K562 (cell line): ENCODE results near the gene FYTTD1. TPM values are rescaled to one million over a fixed set of nuclear protein-coding genes. Genes with fewer than 3 reads are reported as not detected.

Experiments used
- GATA2 ChIP-seq: sonication (generic); formaldehyde crosslinking; IDR thresholded peaks from 2 replicates; pipeline ENCODE4 v1.4.0; 2020; ENCODE audit warnings: mild to moderate bottlenecking, missing genetic modification reagents
- ZNF134 ChIP-seq: fragments of 250-450 bp; sonication (Bioruptor Pico); conservative IDR thresholded peaks from 2 replicates; pipeline ENCODE4 v1.4.0; 2020
- ZNF764 ChIP-seq: fragments of 250-450 bp; sonication (Bioruptor Pico); IDR thresholded peaks from 2 replicates; pipeline ENCODE4 v1.4.0; 2020; ENCODE audit warnings: low read depth, mild to moderate bottlenecking, moderate library complexity
- ZNF766 ChIP-seq: fragments of 200-800 bp; sonication (Bioruptor generic); conservative IDR thresholded peaks from 2 replicates; pipeline ENCODE4 v1.6.1; 2016; ENCODE audit warnings: missing genetic modification characterization, missing compliant biosample characterization
- polyA plus RNA-seq, 8 experiments: library from polyadenylated mRNA; depleted of rRNA in 4 of 8; stranded (reverse) in 5 of 8; unstranded in 3 of 8; fragments of >200 nt; fragmentation: Nextera tagmentation in 2 of 8; fragmentation: Illumina TruSeq in 1 of 8; extraction: Ambion mirVana in 2 of 8; extraction: Trizol in 1 of 8; gene quantifications; 2 replicates each; pipeline versions ENCODE4 v1.2.1 to v1.2.3, GENCODE V29; 2011 to 2014; ENCODE audit warnings: inconsistent platforms in 1 of 8, missing spikeins in 1 of 8
- total RNA-seq, 7 experiments: library from RNA; depleted of rRNA in 6 of 7; stranded (reverse); fragments of >200 nt in 6 of 7; fragmentation: Illumina TruSeq in 2 of 7; extraction: Trizol in 2 of 7; gene quantifications; 2 replicates each; pipeline versions ENCODE4 v1.2.1 to v1.2.3, GENCODE V29; 2011 to 2021; ENCODE audit warnings: low replicate concordance in 1 of 7
- TF ChIP-seq, protein P1 (sequence below): fragments of 450-650 bp; IDR thresholded peaks from 2 replicates; pipeline ENCODE4 v1.6.1; 2016; ENCODE audit warnings: low read depth
- TF ChIP-seq, protein P2 (sequence below), 2 experiments: fragments of 450-650 bp; conservative IDR thresholded peaks; 2 replicates each; pipeline ENCODE4 v1.6.1; 2017; ENCODE audit warnings: mild to moderate bottlenecking in 2 of 2, moderate library complexity in 2 of 2
- TF ChIP-seq, protein P3 (sequence below): fragments of 250-450 bp; sonication (Bioruptor Pico); IDR thresholded peaks from 2 replicates; pipeline ENCODE4 v1.4.0; 2020; ENCODE audit warnings: mild to moderate bottlenecking, moderate library complexity
- TF ChIP-seq, protein P4 (sequence below): sonication (generic); formaldehyde crosslinking; IDR thresholded peaks from 2 replicates; pipeline ENCODE4 v1.8.0; 2023; ENCODE audit warnings: missing genetic modification reagents, mild to moderate bottlenecking, borderline replicate concordance

The FYTTD1 gene
- total and polyA plus RNA-seq, 9 of the 15 experiments (the other 6 are each of a cell fraction or from before 2014, with no cell fraction given): 35.7 to 106 (median 76.3) TPM

DNA sequence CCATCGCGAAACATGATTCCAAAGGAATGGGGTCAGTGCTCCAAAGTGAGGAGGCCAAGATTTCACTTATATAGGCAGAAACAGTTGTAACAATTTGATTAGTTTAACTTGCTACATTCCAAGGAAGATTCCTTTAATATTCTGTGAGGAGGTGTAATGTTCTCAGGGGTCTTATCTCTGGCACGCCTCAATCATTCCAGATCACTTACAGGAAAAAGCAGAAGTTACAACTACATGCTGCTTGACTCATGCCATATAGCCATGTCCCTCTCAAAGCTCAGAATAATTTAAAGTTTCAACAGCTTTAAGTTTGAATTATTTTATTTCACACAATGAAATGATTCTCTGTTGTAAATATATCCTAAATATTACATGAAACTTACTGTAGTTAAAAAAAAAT, 3.5 kb upstream of the FYTTD1 start (continued):
- TF ChIP-seq, protein P1, sequence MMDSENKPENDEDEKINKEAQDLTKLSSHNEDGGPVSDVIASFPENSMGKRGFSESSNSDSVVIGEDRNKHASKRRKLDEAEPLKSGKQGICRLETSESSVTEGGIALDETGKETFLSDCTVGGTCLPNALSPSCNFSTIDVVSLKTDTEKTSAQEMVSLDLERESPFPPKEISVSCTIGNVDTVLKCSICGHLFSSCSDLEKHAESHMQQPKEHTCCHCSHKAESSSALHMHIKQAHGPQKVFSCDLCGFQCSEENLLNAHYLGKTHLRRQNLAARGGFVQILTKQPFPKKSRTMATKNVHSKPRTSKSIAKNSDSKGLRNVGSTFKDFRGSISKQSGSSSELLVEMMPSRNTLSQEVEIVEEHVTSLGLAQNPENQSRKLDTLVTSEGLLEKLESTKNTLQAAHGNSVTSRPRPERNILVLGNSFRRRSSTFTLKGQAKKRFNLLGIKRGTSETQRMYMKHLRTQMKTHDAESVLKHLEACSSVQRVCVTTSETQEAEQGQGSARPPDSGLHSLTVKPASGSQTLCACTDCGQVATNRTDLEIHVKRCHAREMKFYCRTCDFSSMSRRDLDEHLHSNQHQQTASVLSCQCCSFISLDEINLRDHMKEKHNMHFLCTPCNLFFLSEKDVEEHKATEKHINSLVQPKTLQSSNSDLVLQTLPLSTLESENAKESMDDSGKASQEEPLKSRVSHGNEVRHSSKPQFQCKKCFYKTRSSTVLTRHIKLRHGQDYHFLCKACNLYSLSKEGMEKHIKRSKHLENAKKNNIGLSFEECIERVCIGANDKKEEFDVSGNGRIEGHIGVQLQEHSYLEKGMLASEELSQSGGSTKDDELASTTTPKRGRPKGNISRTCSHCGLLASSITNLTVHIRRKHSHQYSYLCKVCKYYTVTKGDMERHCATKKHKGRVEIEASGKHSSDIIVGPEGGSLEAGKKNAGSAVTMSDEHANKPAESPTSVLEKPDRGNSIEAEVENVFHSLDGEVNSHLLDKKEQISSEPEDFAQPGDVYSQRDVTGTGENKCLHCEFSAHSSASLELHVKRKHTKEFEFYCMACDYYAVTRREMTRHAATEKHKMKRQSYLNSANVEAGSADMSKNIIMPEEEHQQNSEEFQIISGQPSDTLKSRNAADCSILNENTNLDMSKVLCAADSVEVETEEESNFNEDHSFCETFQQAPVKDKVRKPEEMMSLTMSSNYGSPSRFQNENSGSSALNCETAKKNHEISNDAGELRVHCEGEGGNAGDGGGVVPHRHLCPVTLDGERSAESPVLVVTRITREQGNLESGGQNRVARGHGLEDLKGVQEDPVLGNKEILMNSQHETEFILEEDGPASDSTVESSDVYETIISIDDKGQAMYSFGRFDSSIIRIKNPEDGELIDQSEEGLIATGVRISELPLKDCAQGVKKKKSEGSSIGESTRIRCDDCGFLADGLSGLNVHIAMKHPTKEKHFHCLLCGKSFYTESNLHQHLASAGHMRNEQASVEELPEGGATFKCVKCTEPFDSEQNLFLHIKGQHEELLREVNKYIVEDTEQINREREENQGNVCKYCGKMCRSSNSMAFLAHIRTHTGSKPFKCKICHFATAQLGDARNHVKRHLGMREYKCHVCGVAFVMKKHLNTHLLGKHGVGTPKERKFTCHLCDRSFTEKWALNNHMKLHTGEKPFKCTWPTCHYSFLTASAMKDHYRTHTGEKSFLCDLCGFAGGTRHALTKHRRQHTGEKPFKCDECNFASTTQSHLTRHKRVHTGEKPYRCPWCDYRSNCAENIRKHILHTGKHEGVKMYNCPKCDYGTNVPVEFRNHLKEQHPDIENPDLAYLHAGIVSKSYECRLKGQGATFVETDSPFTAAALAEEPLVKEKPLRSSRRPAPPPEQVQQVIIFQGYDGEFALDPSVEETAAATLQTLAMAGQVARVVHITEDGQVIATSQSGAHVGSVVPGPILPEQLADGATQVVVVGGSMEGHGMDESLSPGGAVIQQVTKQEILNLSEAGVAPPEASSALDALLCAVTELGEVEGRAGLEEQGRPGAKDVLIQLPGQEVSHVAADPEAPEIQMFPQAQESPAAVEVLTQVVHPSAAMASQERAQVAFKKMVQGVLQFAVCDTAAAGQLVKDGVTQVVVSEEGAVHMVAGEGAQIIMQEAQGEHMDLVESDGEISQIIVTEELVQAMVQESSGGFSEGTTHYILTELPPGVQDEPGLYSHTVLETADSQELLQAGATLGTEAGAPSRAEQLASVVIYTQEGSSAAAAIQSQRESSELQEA: no peak
- TF ChIP-seq, protein P2, sequence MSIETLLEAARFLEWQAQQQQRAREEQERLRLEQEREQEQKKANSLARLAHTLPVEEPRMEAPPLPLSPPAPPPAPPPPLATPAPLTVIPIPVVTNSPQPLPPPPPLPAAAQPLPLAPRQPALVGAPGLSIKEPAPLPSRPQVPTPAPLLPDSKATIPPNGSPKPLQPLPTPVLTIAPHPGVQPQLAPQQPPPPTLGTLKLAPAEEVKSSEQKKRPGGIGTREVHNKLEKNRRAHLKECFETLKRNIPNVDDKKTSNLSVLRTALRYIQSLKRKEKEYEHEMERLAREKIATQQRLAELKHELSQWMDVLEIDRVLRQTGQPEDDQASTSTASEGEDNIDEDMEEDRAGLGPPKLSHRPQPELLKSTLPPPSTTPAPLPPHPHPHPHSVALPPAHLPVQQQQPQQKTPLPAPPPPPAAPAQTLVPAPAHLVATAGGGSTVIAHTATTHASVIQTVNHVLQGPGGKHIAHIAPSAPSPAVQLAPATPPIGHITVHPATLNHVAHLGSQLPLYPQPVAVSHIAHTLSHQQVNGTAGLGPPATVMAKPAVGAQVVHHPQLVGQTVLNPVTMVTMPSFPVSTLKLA (conservative IDR thresholded peaks at IDR 0.05): 0 out of 4 replicates have a peak, but pooled peaks of 1 of the 2 experiments have one; percentile 22
- TF ChIP-seq ZNF134 (no peak), GATA2 (CRISPR knock-in tag) (0 out of 2 replicates have a peak, but pooled peaks have one; percentile 14), ZNF766 (no peak), ZNF764 (no peak)
- TF ChIP-seq, protein P3, sequence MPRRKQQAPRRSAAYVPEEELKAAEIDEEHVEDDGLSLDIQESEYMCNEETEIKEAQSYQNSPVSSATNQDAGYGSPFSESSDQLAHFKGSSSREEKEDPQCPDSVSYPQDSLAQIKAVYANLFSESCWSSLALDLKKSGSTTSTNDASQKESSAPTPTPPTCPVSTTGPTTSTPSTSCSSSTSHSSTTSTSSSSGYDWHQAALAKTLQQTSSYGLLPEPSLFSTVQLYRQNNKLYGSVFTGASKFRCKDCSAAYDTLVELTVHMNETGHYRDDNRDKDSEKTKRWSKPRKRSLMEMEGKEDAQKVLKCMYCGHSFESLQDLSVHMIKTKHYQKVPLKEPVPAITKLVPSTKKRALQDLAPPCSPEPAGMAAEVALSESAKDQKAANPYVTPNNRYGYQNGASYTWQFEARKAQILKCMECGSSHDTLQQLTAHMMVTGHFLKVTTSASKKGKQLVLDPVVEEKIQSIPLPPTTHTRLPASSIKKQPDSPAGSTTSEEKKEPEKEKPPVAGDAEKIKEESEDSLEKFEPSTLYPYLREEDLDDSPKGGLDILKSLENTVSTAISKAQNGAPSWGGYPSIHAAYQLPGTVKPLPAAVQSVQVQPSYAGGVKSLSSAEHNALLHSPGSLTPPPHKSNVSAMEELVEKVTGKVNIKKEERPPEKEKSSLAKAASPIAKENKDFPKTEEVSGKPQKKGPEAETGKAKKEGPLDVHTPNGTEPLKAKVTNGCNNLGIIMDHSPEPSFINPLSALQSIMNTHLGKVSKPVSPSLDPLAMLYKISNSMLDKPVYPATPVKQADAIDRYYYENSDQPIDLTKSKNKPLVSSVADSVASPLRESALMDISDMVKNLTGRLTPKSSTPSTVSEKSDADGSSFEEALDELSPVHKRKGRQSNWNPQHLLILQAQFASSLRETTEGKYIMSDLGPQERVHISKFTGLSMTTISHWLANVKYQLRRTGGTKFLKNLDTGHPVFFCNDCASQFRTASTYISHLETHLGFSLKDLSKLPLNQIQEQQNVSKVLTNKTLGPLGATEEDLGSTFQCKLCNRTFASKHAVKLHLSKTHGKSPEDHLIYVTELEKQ: 0 out of 2 replicates have a peak, but pooled peaks have one; percentile 35
- TF ChIP-seq, protein P4, sequence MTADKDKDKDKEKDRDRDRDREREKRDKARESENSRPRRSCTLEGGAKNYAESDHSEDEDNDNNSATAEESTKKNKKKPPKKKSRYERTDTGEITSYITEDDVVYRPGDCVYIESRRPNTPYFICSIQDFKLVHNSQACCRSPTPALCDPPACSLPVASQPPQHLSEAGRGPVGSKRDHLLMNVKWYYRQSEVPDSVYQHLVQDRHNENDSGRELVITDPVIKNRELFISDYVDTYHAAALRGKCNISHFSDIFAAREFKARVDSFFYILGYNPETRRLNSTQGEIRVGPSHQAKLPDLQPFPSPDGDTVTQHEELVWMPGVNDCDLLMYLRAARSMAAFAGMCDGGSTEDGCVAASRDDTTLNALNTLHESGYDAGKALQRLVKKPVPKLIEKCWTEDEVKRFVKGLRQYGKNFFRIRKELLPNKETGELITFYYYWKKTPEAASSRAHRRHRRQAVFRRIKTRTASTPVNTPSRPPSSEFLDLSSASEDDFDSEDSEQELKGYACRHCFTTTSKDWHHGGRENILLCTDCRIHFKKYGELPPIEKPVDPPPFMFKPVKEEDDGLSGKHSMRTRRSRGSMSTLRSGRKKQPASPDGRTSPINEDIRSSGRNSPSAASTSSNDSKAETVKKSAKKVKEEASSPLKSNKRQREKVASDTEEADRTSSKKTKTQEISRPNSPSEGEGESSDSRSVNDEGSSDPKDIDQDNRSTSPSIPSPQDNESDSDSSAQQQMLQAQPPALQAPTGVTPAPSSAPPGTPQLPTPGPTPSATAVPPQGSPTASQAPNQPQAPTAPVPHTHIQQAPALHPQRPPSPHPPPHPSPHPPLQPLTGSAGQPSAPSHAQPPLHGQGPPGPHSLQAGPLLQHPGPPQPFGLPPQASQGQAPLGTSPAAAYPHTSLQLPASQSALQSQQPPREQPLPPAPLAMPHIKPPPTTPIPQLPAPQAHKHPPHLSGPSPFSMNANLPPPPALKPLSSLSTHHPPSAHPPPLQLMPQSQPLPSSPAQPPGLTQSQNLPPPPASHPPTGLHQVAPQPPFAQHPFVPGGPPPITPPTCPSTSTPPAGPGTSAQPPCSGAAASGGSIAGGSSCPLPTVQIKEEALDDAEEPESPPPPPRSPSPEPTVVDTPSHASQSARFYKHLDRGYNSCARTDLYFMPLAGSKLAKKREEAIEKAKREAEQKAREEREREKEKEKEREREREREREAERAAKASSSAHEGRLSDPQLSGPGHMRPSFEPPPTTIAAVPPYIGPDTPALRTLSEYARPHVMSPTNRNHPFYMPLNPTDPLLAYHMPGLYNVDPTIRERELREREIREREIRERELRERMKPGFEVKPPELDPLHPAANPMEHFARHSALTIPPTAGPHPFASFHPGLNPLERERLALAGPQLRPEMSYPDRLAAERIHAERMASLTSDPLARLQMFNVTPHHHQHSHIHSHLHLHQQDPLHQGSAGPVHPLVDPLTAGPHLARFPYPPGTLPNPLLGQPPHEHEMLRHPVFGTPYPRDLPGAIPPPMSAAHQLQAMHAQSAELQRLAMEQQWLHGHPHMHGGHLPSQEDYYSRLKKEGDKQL: no peak
